Lower leg skin (tissue), 3 donors: Measurements from ENCODE around the gene SLC6A7.

Source experiments
- CTCF ChIP-seq, 3 donors: fragments of 450-650 bp; IDR thresholded peaks; one replicate each; pipeline ENCODE4 v1.5.1; 2016; ENCODE audit warnings: antibody characterized with exemption in 3 of 3, mild to moderate bottlenecking in 3 of 3, moderate library complexity in 2 of 3
- POLR2A ChIP-seq, 2 donors: fragments of 450-650 bp; IDR thresholded peaks; one replicate each; pipeline ENCODE4 v1.6.1; 2016 to 2017; ENCODE audit warnings: antibody characterized with exemption in 2 of 2, mild to moderate bottlenecking in 1 of 2, moderate library complexity in 1 of 2

- TF ChIP-seq CTCF (IDR thresholded peaks at IDR 0.05) (no peak), POLR2A (IDR thresholded peaks at IDR 0.05) (no peak)
These were observed 27.7 kb upstream of the SLC6A7 start for GRCh38 chr5:150162142-150162513.
